GM19328 (cell line): ENCODE results near the gene MRPL44.
"Not testable (repeated sequence)": the region's sequence is repeated elsewhere in the genome, so short reads cannot be mapped to it uniquely, and the experiment has no call there.

Experiments
- ATAC-seq: cut with Tn5 transposase; IDR thresholded peaks from one replicate; pipeline ENCODE4 v1.9.1; 2021; ENCODE audit warnings: mild to moderate bottlenecking, moderate library complexity; ENCODE audit not compliant: unreplicated experiment

The MRPL44 gene

GRCh38 chr2:223935459-223936125 lies 21.7 kb upstream of the MRPL44 start:
- ATAC-seq = no peak

GRCh38 chr2:223936862-223937326 lies 20.4 kb upstream of the MRPL44 start:
- no peak for ATAC-seq

- no peak for ATAC-seq
These were observed 19.7 kb upstream of the MRPL44 start for GRCh38 chr2:223937535-223937934.

GRCh38 chr2:223939438-223939837 lies 17.8 kb upstream of the MRPL44 start:
- not testable (repeated sequence) for ATAC-seq

- peak; percentile 53 for ATAC-seq
These were observed 15.5 kb upstream of the MRPL44 start for GRCh38 chr2:223941579-223942277.

GRCh38 chr2:223943135-223943534 lies 14.1 kb upstream of the MRPL44 start:
- ATAC-seq = no peak

GRCh38 chr2:223943561-223944008 lies 13.7 kb upstream of the MRPL44 start:
- no peak for ATAC-seq

- ATAC-seq = no peak
These were observed 13.0 kb upstream of the MRPL44 start for GRCh38 chr2:223944166-223944702.

DNA sequence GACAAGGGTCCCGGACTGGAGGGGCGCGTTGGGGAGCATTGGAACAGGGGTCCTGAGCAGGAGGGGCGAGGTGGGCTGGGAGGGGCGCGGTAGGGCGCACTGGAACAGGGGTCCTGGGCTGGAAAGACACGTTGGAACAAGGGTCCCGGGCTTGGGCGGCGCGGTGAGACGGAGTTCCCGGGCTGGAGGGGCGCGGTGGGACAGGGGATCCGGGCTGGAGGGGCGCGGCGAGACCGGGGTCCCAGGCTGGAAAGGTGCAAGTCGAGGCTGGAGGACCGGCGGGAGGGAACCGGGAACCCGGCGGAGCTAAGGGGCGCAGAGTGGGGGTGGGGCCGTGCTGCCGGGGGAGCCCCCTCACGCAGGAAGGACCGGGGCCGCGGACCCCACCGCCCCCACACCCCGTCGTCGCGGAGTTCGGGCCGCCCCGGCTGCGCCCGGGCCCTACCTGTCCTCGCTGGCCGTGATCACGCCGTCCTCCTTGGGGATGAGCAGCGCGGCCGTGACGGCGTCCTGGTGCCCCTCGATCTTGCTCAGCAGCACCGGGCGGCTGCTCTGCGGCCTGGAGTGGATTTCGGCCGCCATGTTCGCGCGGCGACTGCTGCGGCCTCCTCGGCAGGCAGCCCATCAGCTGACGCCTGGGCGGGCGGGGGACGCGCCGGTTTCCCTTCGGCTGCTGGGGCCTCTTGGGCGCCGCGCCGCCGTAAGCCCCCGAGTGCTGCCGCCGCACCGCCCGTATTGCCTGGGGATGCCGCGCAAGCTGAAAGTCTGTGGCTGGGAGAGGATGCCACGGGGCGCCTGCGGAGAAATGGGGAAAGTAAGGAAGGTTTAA lies 12.3 kb upstream of the MRPL44 start, which contains the start of gene WDFY1:
WDFY1 (minus strand) TSS at position 633 of the 829 bp plus-strand sequence; CDS start at position 582, 51 bp downstream.
- peak; percentile 74 for ATAC-seq

DNA sequence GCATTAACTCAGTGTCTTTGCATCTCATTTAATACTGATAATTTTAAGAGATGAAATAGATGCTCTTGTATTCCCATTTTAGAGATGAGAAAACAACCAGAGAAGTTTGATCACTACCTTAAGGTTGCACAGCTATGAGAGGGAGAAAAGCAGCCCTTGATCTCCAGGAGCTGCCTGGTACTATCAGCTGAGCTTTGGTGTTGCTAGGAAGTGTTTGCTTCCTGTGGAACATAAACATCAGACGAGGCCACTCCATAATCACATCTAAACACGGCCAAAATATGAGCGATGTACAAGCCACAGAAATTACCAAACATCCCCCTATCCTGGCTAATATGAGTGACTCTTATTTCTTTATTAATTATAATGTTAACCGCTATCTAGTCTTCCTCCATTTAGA lies 11.5 kb upstream of the MRPL44 start:
- no peak for ATAC-seq

GRCh38 chr2:223947711-223948205 lies 9.5 kb upstream of the MRPL44 start:
- no peak for ATAC-seq

- no peak for ATAC-seq
These were observed 7.9 kb upstream of the MRPL44 start for GRCh38 chr2:223949241-223949840.

GRCh38 chr2:223950448-223951347 lies 6.6 kb upstream of the MRPL44 start:
- ATAC-seq = no peak

DNA sequence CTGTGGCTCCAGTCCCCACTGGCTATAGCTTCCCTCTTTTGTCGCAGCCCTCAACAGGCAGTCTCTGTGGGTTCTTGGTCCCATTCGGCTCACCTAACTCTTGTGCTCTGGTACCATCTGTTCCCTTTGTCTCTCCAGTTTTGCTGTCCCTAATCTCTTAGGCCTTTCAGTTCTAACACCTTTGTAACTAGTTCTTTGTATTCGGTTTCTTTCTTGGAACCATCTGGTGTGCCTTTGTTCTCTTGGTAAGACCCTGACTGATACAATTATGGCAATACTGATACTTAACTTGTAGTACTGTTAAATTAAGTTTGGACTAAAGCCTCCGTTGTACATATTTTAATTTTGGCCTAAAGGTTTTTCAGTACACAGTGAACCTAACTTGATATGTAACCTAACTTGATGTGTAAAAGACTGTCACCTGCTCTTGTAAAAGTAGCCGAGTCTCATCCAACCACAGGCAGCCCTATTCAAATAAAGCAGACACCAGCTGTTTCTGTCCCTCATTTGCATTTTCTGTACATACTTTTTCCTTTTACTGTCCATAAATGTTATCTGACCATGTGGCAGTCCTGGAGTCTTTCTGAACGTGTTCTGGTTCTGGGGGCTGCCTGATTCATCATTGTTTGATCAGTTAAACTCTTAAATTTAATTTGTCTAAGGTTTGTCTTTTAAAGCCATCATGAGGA lies 4.8 kb upstream of the MRPL44 start:
- peak; percentile 56 for ATAC-seq

DNA sequence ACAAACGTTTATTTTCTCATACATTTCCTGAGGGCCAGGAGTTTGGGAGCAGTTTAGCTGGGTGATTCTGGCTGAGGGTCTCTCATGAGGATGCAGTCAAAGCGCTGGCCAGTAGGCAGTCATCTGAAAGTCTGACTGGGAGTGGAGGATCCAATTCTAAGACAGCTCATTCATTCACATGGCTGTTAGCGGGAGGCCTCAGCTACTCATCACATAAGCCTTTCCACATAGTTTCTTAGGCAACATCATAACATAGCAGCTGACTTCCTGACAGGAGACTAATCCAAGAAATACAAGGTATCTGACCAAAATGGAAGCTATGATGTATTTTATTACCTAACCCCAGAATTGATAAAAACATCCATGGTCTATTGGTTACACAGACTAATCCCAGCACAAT lies 2.9 kb upstream of the MRPL44 start:
- no peak for ATAC-seq

DNA sequence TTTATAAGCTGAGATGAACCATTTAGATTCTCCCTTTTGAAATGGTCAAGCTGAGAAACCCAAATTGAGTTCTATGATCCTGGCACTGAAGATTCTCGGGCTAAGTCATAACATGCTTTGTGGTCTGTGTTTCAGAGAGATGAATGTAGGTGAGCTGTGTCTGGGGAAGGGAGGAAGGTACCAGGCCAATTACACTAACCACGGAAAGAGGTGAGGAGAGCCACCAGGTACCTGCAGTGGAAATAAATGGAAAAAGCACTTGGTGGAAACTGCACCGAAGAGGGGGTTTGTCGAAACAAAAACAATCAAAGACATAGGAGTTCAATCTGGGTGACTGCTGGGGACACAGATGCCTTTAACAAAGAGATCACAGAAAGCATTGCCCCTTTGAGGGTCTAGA lies 963 bp upstream of the MRPL44 start:
- ATAC-seq = no peak

DNA sequence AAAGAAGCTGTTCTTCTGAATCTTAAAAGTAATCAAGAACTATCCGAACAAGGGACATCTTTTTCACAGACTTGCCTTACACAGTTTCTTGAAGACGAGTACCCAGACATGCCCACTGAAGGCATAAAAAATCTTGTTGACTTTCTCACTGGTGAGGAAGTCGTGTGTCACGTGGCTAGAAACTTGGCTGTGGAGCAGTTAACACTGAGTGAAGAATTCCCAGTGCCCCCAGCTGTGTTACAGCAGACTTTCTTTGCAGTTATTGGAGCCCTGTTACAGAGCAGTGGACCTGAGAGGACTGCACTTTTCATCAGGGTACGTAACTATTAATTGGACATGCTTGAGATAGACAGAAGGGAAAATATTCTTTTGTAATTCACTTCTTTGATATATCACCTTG lies 2.4 kb downstream of the MRPL44 start:
- no peak for ATAC-seq

GRCh38 chr2:223967981-223968380 lies 10.7 kb downstream of the MRPL44 start:
- ATAC-seq = no peak

- ATAC-seq = no peak
These were observed 12.1 kb downstream of the MRPL44 start for GRCh38 chr2:223969315-223969714.
